ENCODE data around the gene PEPD.

- TF ChIP-seq RAD21 (IDR thresholded peaks at IDR 0.05; ENCODE audit: low read depth) (no peak), CTCF (IDR thresholded peaks at IDR 0.05 in 2 of 3, conservative IDR thresholded peaks at IDR 0.05 in 1 of 3; ENCODE audit: borderline replicate concordance in 1 of 3, insufficient read depth in 1 of 3, low read depth in 2 of 3, low read length in 2 of 3) (no peak)
These were observed 91.5 kb downstream of the PEPD start for GRCh38 chr19:33429891-33430673.

All from HCT116 (cell line).